ENCODE results near the gene GNAT1.

GNAT1 gene

GRCh38 chr3:50221411-50222168 is 30.2 kb downstream of the GNAT1 start:
- TF ChIP-seq EZH2phosphoT487 (conservative IDR thresholded peaks at IDR 0.05; ENCODE audit: low read length) (no peak), CTCF (IDR thresholded peaks at IDR 0.05; ENCODE audit: insufficient read depth, low read length, poor library complexity, severe bottlenecking) (no peak)

GRCh38 chr3:50222169-50222528 is 30.7 kb downstream of the GNAT1 start:
- H4K20me1 ChIP-seq (ENCODE audit: low read depth, low read length) = no peaks in the 10 kb centered on the region
- H3K9me2 ChIP-seq (replicated peaks; ENCODE audit: insufficient read depth, low read length) = no peaks in the 10 kb centered on the region
- H3K4me3 ChIP-seq (ENCODE audit: insufficient read depth, low read length, poor library complexity, severe bottlenecking) = no peak overlapping the region
- H3K27me3 ChIP-seq (ENCODE audit: low read length) = no peaks in the 10 kb centered on the region
- H3K79me2 ChIP-seq (ENCODE audit: insufficient read depth, low read length) = no peaks in the 10 kb centered on the region
- H3K36me3 ChIP-seq (ENCODE audit: low read length) = no peaks in the 10 kb centered on the region
- H3K27ac ChIP-seq (ENCODE audit: low read depth, low read length) = no peak overlapping the region
- H3K4me2 ChIP-seq (ENCODE audit: low read depth, low read length, poor library complexity, severe bottlenecking) = no peak overlapping the region
- no peak overlapping the region for H3K9ac ChIP-seq (ENCODE audit: low read length)
- H3K9me3 ChIP-seq (ENCODE audit: insufficient read depth, low read length) = no peaks in the 10 kb centered on the region
- no peaks in the 10 kb centered on the region for H3F3A ChIP-seq (ENCODE audit: insufficient read depth)
- TF ChIP-seq EZH2phosphoT487 (conservative IDR thresholded peaks at IDR 0.05; ENCODE audit: low read length) (no peak), CTCF (IDR thresholded peaks at IDR 0.05; ENCODE audit: insufficient read depth, low read length, poor library complexity, severe bottlenecking) (no peak)
- no peak overlapping the region for H2AFZ ChIP-seq (ENCODE audit: low read depth, low read length, severe bottlenecking)

More at GRCh38 chr3:50221411-50222168, 30.2 kb downstream of the GNAT1 start:
- Histone ChIP-seq H4K20me1 (ENCODE audit: low read depth, low read length) (no peaks in the 10 kb centered on the region), H3K4me3 (ENCODE audit: insufficient read depth, low read length, poor library complexity, severe bottlenecking) (no peak overlapping the region), H3K27me3 (ENCODE audit: low read length) (no peaks in the 10 kb centered on the region), H3K4me2 (ENCODE audit: low read depth, low read length, poor library complexity, severe bottlenecking) (no peak overlapping the region), H3F3A (ENCODE audit: insufficient read depth) (no peaks in the 10 kb centered on the region), H3K9me3 (ENCODE audit: insufficient read depth, low read length) (no peaks in the 10 kb centered on the region), H3K27ac (ENCODE audit: low read depth, low read length) (no peak overlapping the region), H3K36me3 (ENCODE audit: low read length) (no peaks in the 10 kb centered on the region), H3K9me2 (replicated peaks; ENCODE audit: insufficient read depth, low read length) (no peaks in the 10 kb centered on the region), H3K79me2 (ENCODE audit: insufficient read depth, low read length) (no peaks in the 10 kb centered on the region), H3K9ac (ENCODE audit: low read length) (no peak overlapping the region), H2AFZ (ENCODE audit: low read depth, low read length, severe bottlenecking) (no peak overlapping the region)

GRCh38 chr3:50224639-50225038 is 33.2 kb downstream of the GNAT1 start:
- H3K9me2 ChIP-seq (replicated peaks; ENCODE audit: insufficient read depth, low read length) = no peaks in the 10 kb centered on the region

More at GRCh38 chr3:50224639-50225038, 33.2 kb downstream of the GNAT1 start:
- Histone ChIP-seq H3K4me3 (ENCODE audit: insufficient read depth, low read length, poor library complexity, severe bottlenecking) (no peak overlapping the region), H3K36me3 (ENCODE audit: low read length) (no peaks in the 10 kb centered on the region), H3F3A (ENCODE audit: insufficient read depth) (no peaks in the 10 kb centered on the region), H3K9me3 (ENCODE audit: insufficient read depth, low read length) (no peaks in the 10 kb centered on the region), H3K79me2 (ENCODE audit: insufficient read depth, low read length) (no peaks in the 10 kb centered on the region), H2AFZ (ENCODE audit: low read depth, low read length, severe bottlenecking) (no peak overlapping the region), H3K9ac (ENCODE audit: low read length) (no peak overlapping the region), H3K27ac (ENCODE audit: low read depth, low read length) (no peak overlapping the region), H3K4me2 (ENCODE audit: low read depth, low read length, poor library complexity, severe bottlenecking) (no peak overlapping the region), H4K20me1 (ENCODE audit: low read depth, low read length) (no peaks in the 10 kb centered on the region), H3K27me3 (ENCODE audit: low read length) (no peaks in the 10 kb centered on the region)
- TF ChIP-seq CTCF (IDR thresholded peaks at IDR 0.05; ENCODE audit: insufficient read depth, low read length, poor library complexity, severe bottlenecking) = no peak
- no peak for TF ChIP-seq EZH2phosphoT487 (conservative IDR thresholded peaks at IDR 0.05; ENCODE audit: low read length)

Measured in SU-DHL-6 (cell line).